HG02943 (cell line): ENCODE measurements around the gene CLRN2.

Source experiments
- ATAC-seq: cut with Tn5 transposase; IDR thresholded peaks from one replicate; pipeline ENCODE4 v1.9.1; 2021; ENCODE audit warnings: mild to moderate bottlenecking, low read depth, moderate library complexity; ENCODE audit not compliant: unreplicated experiment

The CLRN2 gene

DNA sequence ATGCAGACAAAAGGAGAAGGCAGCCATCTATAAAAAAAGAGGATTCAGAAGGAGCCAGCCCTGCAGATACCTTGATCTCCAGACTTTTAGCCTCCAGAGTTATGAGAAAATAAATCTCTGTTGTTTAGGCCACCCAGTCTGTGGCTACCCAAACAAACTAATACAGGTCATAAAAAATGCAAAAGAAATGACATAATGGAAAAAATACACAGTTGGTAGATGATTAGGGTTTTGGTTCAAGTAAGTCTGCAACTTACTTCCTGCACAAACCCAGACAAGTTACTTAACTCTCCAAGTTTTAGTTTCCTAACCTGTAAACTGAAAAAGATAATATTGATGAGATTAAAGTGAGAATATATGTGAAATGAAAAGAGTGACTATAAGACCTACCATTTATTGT lies 14.4 kb upstream of the CLRN2 start:
- no peak for ATAC-seq

DNA sequence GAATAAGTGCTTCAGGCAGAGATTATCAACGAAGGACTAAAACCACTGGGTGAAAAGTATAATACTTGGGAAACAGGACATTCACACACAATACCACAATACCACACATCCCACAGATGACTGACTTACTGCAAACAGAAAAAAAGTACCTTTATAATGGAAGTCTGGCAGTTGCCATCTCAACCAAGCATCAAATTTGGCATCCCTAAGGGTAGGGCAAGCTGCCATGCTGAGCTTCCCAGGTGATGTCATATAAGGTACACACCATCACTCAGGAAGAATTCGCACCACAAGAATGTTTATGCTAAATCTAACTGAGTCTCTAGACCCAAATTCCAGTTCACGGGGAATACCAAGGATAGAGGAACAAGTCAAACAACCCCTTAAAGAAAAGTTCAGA lies 12.2 kb upstream of the CLRN2 start:
- ATAC-seq: no peak

GRCh38 chr4:17504081-17504480 lies 10.9 kb upstream of the CLRN2 start:
- ATAC-seq: no peak

DNA sequence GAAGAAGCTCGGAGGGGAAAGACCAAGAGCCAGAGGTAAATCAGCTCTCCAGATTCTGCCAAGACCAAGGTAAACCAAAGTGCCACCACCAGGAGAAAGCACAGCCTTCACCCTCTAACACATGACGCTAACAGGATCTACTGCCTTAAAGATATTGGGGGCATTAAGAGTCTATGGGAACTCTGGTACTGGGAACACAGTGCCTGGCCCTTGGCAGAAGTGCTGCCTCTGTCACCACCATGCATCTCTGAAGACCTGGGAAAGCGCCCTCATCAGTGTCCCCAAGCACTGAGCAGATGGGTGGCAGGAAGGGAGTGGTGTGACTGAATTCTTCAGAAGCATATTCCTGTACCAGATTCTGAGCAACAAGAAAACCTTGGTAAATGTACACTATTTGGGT lies 4.4 kb upstream of the CLRN2 start:
- ATAC-seq: no peak

- no peak for ATAC-seq
Measured at GRCh38 chr4:17511051-17511450, 3.9 kb upstream of the CLRN2 start.

DNA sequence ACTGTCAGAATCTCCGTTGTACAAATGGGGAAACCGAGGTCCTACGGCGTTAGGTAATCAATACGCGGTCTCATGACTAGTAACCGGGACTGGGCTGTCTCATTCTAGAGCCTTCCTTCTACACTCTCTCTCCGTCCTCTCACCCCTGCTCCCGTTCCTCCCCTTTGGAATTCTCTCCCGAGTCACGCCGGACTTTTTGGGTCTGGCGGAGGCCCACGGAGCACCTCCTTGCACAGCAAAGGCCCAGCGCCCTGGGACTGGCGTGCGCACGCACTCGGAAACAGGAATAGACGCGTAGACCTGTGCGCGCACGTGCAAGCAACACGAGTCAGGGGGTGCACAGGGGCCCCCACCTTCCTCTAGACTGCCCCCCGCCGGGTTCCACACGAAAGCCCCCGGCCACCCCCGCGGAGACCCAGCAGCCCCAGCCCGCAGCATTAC lies 3.4 kb upstream of the CLRN2 start:
- peak; percentile 53 for ATAC-seq

GRCh38 chr4:17511950-17512795 lies 2.8 kb upstream of the CLRN2 start, which contains the start of gene QDPR:
Gene QDPR, minus strand, starts transcription at chr4:17512090. Its CDS starts 36 bp downstream, at chr4:17512054.
- ATAC-seq: peak; percentile 97

GRCh38 chr4:17512973-17513665 lies 1.8 kb upstream of the CLRN2 start:
- ATAC-seq: no peak

- no peak for ATAC-seq
Measured at GRCh38 chr4:17515445-17516407, 761 bp downstream of the CLRN2 start.

DNA sequence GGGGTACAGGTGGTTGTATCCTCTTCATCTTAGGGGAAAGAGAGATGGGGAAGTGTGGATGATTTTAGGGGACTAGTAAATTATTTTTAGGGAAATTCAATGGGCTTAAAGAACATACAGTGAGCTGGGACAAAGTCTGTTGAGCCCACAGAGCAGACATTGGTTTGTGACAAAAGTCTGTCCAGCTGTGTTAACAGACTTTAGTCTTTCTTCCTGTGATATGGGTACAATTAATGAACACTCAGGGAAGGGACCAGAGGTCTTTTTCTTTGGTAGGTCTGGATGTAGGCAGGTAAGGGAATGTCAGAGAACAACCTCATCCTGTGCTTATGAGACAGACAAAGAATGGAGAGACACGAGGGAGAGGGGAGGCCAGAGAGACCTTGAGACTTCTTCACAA lies 2.0 kb downstream of the CLRN2 start:
- ATAC-seq: no peak

DNA sequence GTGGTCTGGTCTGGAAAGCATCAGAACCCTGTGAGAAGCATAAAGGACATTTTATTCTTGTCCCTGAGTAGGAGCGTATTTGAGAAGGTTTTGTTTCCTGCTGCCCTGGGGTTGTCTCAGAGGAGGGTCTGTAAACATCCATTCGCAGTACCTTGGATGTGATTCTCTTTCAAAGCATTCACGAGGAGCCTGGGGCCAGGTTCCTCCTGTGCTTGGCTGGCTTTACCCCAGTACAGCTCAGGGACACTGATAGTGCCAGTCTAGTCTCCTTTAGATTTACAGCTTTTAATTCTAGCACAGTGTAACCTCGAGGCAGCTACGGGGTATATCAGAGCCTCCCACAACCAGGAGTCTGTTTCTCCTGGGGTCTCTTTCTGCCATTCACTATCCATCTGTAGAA lies 2.7 kb downstream of the CLRN2 start:
- no peak for ATAC-seq

DNA sequence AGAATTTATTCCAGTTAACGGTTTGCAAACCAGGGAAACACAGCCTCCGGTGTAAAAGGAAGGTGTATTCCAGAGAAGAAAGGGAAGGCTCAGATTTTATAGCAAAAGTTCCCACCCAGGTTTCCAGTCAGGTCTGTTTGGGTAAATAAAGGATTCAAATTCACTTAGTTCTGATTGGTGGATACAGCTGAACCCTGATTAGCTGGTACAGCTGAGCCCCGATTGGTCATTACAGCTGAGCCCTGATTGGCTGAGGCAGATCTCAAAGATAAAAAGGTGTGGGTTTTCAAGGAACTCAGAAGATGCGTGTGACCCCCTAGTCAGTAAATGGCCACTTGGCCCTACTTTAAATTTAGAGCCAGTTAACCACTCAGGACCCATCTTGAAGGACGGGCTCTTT lies 6.6 kb downstream of the CLRN2 start:
- no peak for ATAC-seq

- ATAC-seq: no peak
Measured at GRCh38 chr4:17523662-17524061, 8.7 kb downstream of the CLRN2 start.

- ATAC-seq: no peak
Measured at GRCh38 chr4:17526695-17527477, 11.9 kb downstream of the CLRN2 start.

GRCh38 chr4:17528551-17529165 lies 13.7 kb downstream of the CLRN2 start:
- no peak for ATAC-seq

- no peak for ATAC-seq
Measured at GRCh38 chr4:17531538-17532285, 16.7 kb downstream of the CLRN2 start.

DNA sequence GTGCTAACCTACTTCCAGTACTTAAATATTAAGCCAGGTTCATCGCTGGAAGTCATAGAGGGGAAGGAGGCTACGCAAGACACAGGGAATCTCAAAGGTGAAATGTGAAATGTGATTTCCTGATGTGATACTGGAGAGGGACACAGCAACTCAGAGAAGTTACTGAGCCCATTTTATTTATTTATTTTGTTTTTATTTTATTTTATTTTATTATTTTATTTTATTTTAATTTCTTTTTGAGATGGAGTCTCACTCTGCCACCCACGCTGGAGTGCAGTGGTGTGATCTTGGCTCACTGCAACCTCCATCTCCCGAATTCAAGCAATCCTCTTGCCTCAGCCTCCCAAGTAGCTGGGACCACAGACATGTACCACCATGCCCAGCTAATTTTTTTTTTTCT lies 19.7 kb downstream of the CLRN2 start:
- ATAC-seq: no peak

- no peak for ATAC-seq
Measured at GRCh38 chr4:17535242-17535641, 20.3 kb downstream of the CLRN2 start.

DNA sequence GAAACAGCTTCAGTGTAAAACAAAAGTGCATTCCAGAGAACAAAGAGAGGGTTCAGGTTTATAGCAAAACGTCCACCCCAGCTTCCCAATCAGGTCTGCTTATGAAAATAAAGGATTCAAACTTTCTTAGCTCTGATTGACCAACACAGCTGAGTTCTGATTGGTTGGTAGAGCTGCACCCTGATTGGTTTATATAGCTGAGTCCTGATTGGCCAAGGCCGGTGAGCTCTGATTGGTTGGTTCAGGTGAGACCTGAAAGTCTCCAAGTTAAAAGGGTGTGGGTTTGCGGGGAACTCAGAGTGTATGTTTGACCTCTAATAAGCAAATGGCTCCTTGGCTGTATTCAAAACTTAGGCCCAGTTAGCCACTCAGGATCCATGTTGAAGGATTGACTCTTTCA lies 20.9 kb downstream of the CLRN2 start:
- no peak for ATAC-seq
